Muscle of arm (tissue), 12 donors: ENCODE results near the gene DIS3L2. TPM values are rescaled to one million over a fixed set of nuclear protein-coding genes. Genes with fewer than 3 reads are reported as not detected.

Experiments used
- DNase-seq: peaks from one replicate; pipeline ENCODE4 v3.0.0-alpha.2; 2013
- polyA plus RNA-seq, 12 donors: library from polyadenylated mRNA; unstranded; fragments of 120-200 nt; gene quantifications; one replicate each; pipeline ENCODE4 v1.2.1, GENCODE V29; 2013; ENCODE audit not compliant: insufficient read length in 12 of 12

The DIS3L2 gene
- polyA plus RNA-seq, 12 donors, result 18.9 to 49.8 (median 20.4) TPM; not detected in 1

GRCh38 chr2:232385660-232386489 is 424.4 kb downstream of the DIS3L2 start:
- DNase-seq, result no peak

GRCh38 chr2:232386490-232386739 is 424.9 kb downstream of the DIS3L2 start:
- no peak for DNase-seq

Other genes starting within 250 kb of the DIS3L2 start
- 10 to 100 TPM in 11 of 12 donors, not detected in 1; 15.6 to 31.9 (median 19.5) TPM for gene PDE6D, start 180.4 kb upstream of the DIS3L2 start, polyA plus RNA-seq
- 10 to 100 TPM in 11 of 12 donors, not detected in 1; 34.4 to 53.1 (median 38.8) TPM for gene COPS7B, start 175.3 kb upstream of the DIS3L2 start, polyA plus RNA-seq
- gene NPPC, start 35.3 kb upstream of the DIS3L2 start, polyA plus RNA-seq, result 1 to 10 TPM in 10 of 12 donors, not detected in 2; 1.8 to 5.0 (median 2.7) TPM